K562 (cell line): ENCODE results near the gene COL5A3. TPM values are rescaled to one million over a fixed set of nuclear protein-coding genes. Genes with fewer than 3 reads are reported as not detected.
A peak's percentile ranks its signal among the peaks of the same experiment; 100 is the strongest.

Experiments
- ATAC-seq: fragments of 200-7000 bp; cut with Tn5 transposase; 3 replicates; pipeline ENCODE4 v1.9.1; 2020; ENCODE audit warnings: moderate library complexity
- BruUV-seq: library from RNA; stranded (reverse); fragments of 400-500 nt; replicated peaks from 2 replicates; lab custom pipeline; 2021; lab: Mats Ljungman, UMichigan
- CTCF ChIA-PET: fragments of 300-600 bp; formaldehyde crosslinking; extraction: SDS; loops from one replicate; lab custom pipeline; 2021; ENCODE audit warnings: low intra/inter-chr PET ratio; lab: Yijun Ruan, JAX
- POLR2A ChIA-PET: fragments of 300-600, 350-650 bp; sonication (Branson Sonifier 250); formaldehyde crosslinking; extraction: SDS; loops from one replicate; lab custom pipeline; 2021; ENCODE audit warnings: antibody characterized with exemption, inconsistent platforms; lab: Yijun Ruan, JAX
- DNase-seq, 4 experiments: peaks; one replicate each; pipeline versions ENCODE4 v3.0.0 to v3.0.0-alpha.2; 2011 to 2018; ENCODE audit warnings: low spot score in 3 of 4, mixed read lengths in 3 of 4; ENCODE audit errors: extremely low read depth in 1 of 4
- FAIRE-seq: peaks from 2 replicates; lab custom pipeline; 2011; peaks lifted over from hg19 to GRCh38; lab: Jason Lieb, UNC
- H2AFZ ChIP-seq: 2 replicates; pipeline ENCODE4 v1.6.0; 2011; ENCODE audit warnings: low read depth, low read length, control low read depth, inconsistent platforms
- H3K27ac ChIP-seq: fragments of 200-600 bp; 3 replicates; pipeline ENCODE4 v1.8.0; 2011; ENCODE audit warnings: low read depth, mild to moderate bottlenecking, control low read depth, inconsistent platforms, low read length, moderate library complexity, mixed read lengths; ENCODE audit errors: extremely low read depth
- H3K27me3 ChIP-seq, 2 experiments: fragments of 300-600 bp in 1 of 2; 2 replicates in 1 of 2; 3 replicates in 1 of 2; pipeline versions ENCODE4 v1.6.0 to v1.8.0; 2011; ENCODE audit warnings: inconsistent platforms in 2 of 2, low read length in 2 of 2, mild to moderate bottlenecking in 1 of 2, mixed read lengths in 1 of 2, moderate library complexity in 1 of 2; ENCODE audit not compliant: control insufficient read depth in 2 of 2, insufficient read depth in 2 of 2
- H3K36me3 ChIP-seq: fragments of 300-600 bp; 3 replicates; pipeline ENCODE4 v1.8.0; 2011; ENCODE audit warnings: mild to moderate bottlenecking, low read length, inconsistent platforms; ENCODE audit not compliant: control insufficient read depth, insufficient read depth
- H3K4me1 ChIP-seq, 2 experiments: fragments of 200-600 bp in 1 of 2; replicated peaks in 1 of 2; 2 replicates in 1 of 2; 3 replicates in 1 of 2; pipeline versions ENCODE4 v1.5.1 to v1.8.0; 2011; ENCODE audit warnings: inconsistent platforms in 2 of 2, low read length in 2 of 2, mild to moderate bottlenecking in 1 of 2, mixed read lengths in 1 of 2, moderate library complexity in 1 of 2; ENCODE audit not compliant: control insufficient read depth in 2 of 2, insufficient read depth in 2 of 2
- H3K4me2 ChIP-seq: 2 replicates; pipeline ENCODE4 v1.6.1; 2011; ENCODE audit warnings: low read length, control low read depth, inconsistent platforms, mixed read lengths; ENCODE audit not compliant: insufficient read depth
- H3K4me3 ChIP-seq: fragments of 200-600 bp; sonication (generic), shearing (Covaris generic); 2 replicates; pipeline ENCODE4 v1.5.1; 2016; ENCODE audit warnings: control low read depth, inconsistent platforms
- H3K79me2 ChIP-seq: fragments of 200-600 bp; 3 replicates; pipeline ENCODE4 v1.8.0; 2011; ENCODE audit warnings: low read length, inconsistent platforms; ENCODE audit not compliant: control insufficient read depth, insufficient read depth
- H3K9ac ChIP-seq, 2 experiments: 2 replicates each; pipeline versions ENCODE4 v1.6.0 to v1.6.1; 2011; ENCODE audit warnings: low read depth in 2 of 2, low read length in 2 of 2, control low read depth in 1 of 2, inconsistent platforms in 1 of 2, mild to moderate bottlenecking in 1 of 2, mixed read lengths in 1 of 2; ENCODE audit not compliant: insufficient read depth in 1 of 2
- H3K9me1 ChIP-seq: one replicate; pipeline ENCODE4 v1.6.0; 2011; ENCODE audit warnings: inconsistent platforms, mild to moderate bottlenecking, low read length, moderate library complexity; ENCODE audit not compliant: control insufficient read depth, insufficient read depth
- H3K9me3 ChIP-seq: replicated peaks from 2 replicates; pipeline ENCODE4 v1.5.1; 2011; ENCODE audit warnings: low read depth, low read length, inconsistent platforms; ENCODE audit not compliant: control insufficient read depth, insufficient read depth
- H4K20me1 ChIP-seq: replicated peaks from 2 replicates; pipeline ENCODE4 v1.6.1; 2011; ENCODE audit warnings: low read length, inconsistent platforms, mixed read lengths; ENCODE audit not compliant: control insufficient read depth, insufficient read depth
- HCFC1 ChIP-seq: IDR thresholded peaks from 2 replicates; pipeline ENCODE4 v1.6.1; 2012; ENCODE audit warnings: low read depth, low read length, improper control_type of control experiment
- JUND ChIP-seq, 2 experiments: IDR thresholded peaks; 2 replicates in 1 of 2; 3 replicates in 1 of 2; pipeline ENCODE4 v1.6.1; 2011; ENCODE audit warnings: borderline replicate concordance in 2 of 2, low read depth in 2 of 2, low read length in 2 of 2, improper control_type of control experiment in 1 of 2, missing biosample characterization in 1 of 2, missing genetic modification characterization in 1 of 2, missing genetic modification reagents in 1 of 2
- RHOXF2B ChIP-seq: fragments of 250-450 bp; sonication (Bioruptor Pico); conservative IDR thresholded peaks from 2 replicates; pipeline ENCODE4 v1.5.1; 2021
- SIX5 ChIP-seq, 2 experiments: IDR thresholded peaks; 2 replicates each; pipeline ENCODE4 v1.6.1; 2011; ENCODE audit warnings: low read length in 2 of 2, borderline replicate concordance in 1 of 2, low read depth in 1 of 2, mild to moderate bottlenecking in 1 of 2, moderate library complexity in 1 of 2; ENCODE audit not compliant: insufficient read depth in 1 of 2
- STAG1 ChIP-seq: sonication (generic); formaldehyde crosslinking; IDR thresholded peaks from 2 replicates; pipeline ENCODE4 v1.5.0; 2020; ENCODE audit warnings: missing genetic modification reagents, borderline replicate concordance
- ZNF143 ChIP-seq: sonication (generic); formaldehyde crosslinking; IDR thresholded peaks from 2 replicates; pipeline ENCODE4 v1.9.0; 2022; ENCODE audit warnings: mild to moderate bottlenecking, missing genetic modification reagents
- ZNF282 ChIP-seq: sonication (generic); formaldehyde crosslinking; IDR thresholded peaks from 2 replicates; pipeline ENCODE4 v1.8.1; 2023; ENCODE audit warnings: missing genetic modification reagents
- WGBS: fragments of 100-300 bp; shearing (Covaris generic); methylation state at CpG from one replicate; pipeline ENCODE4 v1.1.6; 2016; ENCODE audit warnings: low coverage, mixed read lengths; ENCODE audit not compliant: insufficient coverage; ENCODE audit errors: missing lambda C conversion rate; 5-methylcytosine and 5-hydroxymethylcytosine counted together
- in situ Hi-C: fragments of 300-500 bp; cut with MboI; formaldehyde crosslinking; loops from 4 replicates; pipeline ENCODE4 v1.15.0; 2018; ENCODE audit warnings: inconsistent platforms, mixed read lengths
- intact Hi-C: fragments of 100-400 bp; cut with micrococcal nuclease; formaldehyde crosslinking; loops from 2 replicates; pipeline ENCODE4 v1.14.2; 2022
- polyA plus RNA-seq, 8 experiments: library from polyadenylated mRNA; depleted of rRNA in 4 of 8; stranded (reverse) in 5 of 8; unstranded in 3 of 8; fragments of >200 nt; fragmentation: Nextera tagmentation in 2 of 8; fragmentation: Illumina TruSeq in 1 of 8; extraction: Ambion mirVana in 2 of 8; extraction: Trizol in 1 of 8; gene quantifications; 2 replicates each; pipeline versions ENCODE4 v1.2.1 to v1.2.3, GENCODE V29; 2011 to 2014; ENCODE audit warnings: inconsistent platforms in 1 of 8, missing spikeins in 1 of 8
- total RNA-seq, 7 experiments: library from RNA; depleted of rRNA in 6 of 7; stranded (reverse); fragments of >200 nt in 6 of 7; fragmentation: Illumina TruSeq in 2 of 7; extraction: Trizol in 2 of 7; gene quantifications; 2 replicates each; pipeline versions ENCODE4 v1.2.1 to v1.2.3, GENCODE V29; 2011 to 2021; ENCODE audit warnings: low replicate concordance in 1 of 7
- TF ChIP-seq, protein P1 (sequence below): IDR thresholded peaks from 2 replicates; pipeline ENCODE4 v1.6.1; 2016; ENCODE audit warnings: missing genetic modification characterization, missing compliant biosample characterization
- TF ChIP-seq, protein P2 (sequence below): fragments of 450-650 bp; formaldehyde crosslinking; IDR thresholded peaks from 2 replicates; pipeline ENCODE4 v1.4.0; 2020; ENCODE audit warnings: mild to moderate bottlenecking
- TF ChIP-seq, protein P3 (sequence below), 2 experiments: fragments of 450-650 bp; IDR thresholded peaks; 2 replicates each; pipeline ENCODE4 v1.6.1; 2018; ENCODE audit warnings: mild to moderate bottlenecking in 2 of 2, low read depth in 1 of 2; ENCODE audit not compliant: partially characterized antibody in 2 of 2

The COL5A3 gene
- total and polyA plus RNA-seq, 9 of the 15 experiments (the other 6 are each of a cell fraction or from before 2014, with no cell fraction given): 0.01 to 0.02 TPM; not detected in 7

DNA sequence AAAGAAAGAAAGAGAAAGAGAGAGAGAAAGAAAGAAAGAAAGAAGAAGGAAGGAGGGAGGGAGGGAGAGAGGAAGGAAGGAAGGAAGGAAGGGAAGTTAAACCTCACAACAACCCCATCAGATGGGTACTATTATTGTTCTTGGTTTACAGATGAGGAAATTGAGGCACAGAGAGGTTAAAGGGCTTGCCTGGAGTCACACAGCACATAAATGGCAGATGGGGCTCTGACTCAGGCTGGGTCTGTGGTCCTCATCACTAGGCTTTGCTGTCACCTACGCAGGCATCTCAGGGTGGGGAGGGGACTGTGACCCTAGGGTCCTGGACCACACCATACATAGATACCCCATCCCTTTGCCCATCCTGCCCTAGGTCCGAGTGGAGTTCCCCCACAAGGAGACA lies 39.3 kb upstream of the COL5A3 start (continued):
- TF ChIP-seq, protein P1, sequence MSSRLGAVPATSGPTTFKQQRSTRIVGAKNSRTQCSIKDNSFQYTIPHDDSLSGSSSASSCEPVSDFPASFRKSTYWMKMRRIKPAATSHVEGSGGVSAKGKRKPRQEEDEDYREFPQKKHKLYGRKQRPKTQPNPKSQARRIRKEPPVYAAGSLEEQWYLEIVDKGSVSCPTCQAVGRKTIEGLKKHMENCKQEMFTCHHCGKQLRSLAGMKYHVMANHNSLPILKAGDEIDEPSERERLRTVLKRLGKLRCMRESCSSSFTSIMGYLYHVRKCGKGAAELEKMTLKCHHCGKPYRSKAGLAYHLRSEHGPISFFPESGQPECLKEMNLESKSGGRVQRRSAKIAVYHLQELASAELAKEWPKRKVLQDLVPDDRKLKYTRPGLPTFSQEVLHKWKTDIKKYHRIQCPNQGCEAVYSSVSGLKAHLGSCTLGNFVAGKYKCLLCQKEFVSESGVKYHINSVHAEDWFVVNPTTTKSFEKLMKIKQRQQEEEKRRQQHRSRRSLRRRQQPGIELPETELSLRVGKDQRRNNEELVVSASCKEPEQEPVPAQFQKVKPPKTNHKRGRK (tag): 0 out of 2 replicates have a peak, but pooled peaks have one; percentile 0
- TF ChIP-seq, protein P2, sequence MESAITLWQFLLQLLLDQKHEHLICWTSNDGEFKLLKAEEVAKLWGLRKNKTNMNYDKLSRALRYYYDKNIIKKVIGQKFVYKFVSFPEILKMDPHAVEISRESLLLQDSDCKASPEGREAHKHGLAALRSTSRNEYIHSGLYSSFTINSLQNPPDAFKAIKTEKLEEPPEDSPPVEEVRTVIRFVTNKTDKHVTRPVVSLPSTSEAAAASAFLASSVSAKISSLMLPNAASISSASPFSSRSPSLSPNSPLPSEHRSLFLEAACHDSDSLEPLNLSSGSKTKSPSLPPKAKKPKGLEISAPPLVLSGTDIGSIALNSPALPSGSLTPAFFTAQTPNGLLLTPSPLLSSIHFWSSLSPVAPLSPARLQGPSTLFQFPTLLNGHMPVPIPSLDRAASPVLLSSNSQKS (CRISPR knock-in tag): no peak
- TF ChIP-seq RHOXF2B (CRISPR knock-in tag): no peak

DNA sequence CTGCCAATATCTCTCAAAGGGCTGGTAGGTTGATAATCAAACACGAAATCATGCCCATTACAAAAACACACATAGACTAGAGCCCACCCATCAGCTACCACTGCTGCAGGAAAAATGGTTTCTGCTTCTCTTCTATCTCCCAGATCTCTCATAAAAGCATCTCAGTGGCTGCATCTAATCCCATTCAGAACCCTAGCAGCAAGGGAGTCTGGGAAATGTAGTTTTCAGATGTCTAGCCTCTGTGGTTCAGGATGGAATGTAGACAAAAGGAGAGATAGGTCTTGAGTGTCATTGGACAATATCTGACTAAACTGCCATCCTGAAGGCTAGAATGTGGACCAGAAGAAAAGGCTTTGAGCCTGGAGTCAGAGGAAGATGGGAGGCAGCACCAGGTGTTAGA lies 35.1 kb upstream of the COL5A3 start:
- ATAC-seq (peak; percentile 76), DNase-seq (peak in 1 of 4 experiments; percentile 9), FAIRE-seq (peak; percentile 6)
- Histone ChIP-seq H3K9ac (no peak overlapping the region), H3K36me3 (no peaks in the 10 kb centered on the region), H3K9me1 (no peaks in the 10 kb centered on the region), H2AFZ (no peak overlapping the region), H3K27me3 (peaks cover 0 to 21% of the 10 kb centered on the region in 2 experiments; a peak in 2 of 5 replicates), H3K4me1 (no peaks in the 10 kb centered on the region), H4K20me1 (no peaks in the 10 kb centered on the region), H3K79me2 (no peaks in the 10 kb centered on the region), H3K4me3 (no peak overlapping the region), H3K4me2 (no peak overlapping the region), H3K9me3 (no peaks in the 10 kb centered on the region), H3K27ac (no peak overlapping the region)
- intact Hi-C loops (no loop called here), in situ Hi-C loops (no loop called here)
- TF ChIP-seq HCFC1: peak; percentile 76
- TF ChIP-seq, protein P3, sequence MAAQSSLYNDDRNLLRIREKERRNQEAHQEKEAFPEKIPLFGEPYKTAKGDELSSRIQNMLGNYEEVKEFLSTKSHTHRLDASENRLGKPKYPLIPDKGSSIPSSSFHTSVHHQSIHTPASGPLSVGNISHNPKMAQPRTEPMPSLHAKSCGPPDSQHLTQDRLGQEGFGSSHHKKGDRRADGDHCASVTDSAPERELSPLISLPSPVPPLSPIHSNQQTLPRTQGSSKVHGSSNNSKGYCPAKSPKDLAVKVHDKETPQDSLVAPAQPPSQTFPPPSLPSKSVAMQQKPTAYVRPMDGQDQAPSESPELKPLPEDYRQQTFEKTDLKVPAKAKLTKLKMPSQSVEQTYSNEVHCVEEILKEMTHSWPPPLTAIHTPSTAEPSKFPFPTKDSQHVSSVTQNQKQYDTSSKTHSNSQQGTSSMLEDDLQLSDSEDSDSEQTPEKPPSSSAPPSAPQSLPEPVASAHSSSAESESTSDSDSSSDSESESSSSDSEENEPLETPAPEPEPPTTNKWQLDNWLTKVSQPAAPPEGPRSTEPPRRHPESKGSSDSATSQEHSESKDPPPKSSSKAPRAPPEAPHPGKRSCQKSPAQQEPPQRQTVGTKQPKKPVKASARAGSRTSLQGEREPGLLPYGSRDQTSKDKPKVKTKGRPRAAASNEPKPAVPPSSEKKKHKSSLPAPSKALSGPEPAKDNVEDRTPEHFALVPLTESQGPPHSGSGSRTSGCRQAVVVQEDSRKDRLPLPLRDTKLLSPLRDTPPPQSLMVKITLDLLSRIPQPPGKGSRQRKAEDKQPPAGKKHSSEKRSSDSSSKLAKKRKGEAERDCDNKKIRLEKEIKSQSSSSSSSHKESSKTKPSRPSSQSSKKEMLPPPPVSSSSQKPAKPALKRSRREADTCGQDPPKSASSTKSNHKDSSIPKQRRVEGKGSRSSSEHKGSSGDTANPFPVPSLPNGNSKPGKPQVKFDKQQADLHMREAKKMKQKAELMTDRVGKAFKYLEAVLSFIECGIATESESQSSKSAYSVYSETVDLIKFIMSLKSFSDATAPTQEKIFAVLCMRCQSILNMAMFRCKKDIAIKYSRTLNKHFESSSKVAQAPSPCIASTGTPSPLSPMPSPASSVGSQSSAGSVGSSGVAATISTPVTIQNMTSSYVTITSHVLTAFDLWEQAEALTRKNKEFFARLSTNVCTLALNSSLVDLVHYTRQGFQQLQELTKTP (IDR thresholded peaks at IDR 0.05; ENCODE audit: low read depth in 1 of 2, partially characterized antibody in 2 of 2): peak in 1 of 2 experiments; percentile 59
- TF ChIP-seq SIX5 (IDR thresholded peaks at IDR 0.05; ENCODE audit: borderline replicate concordance in 1 of 2, insufficient read depth in 1 of 2, low read depth in 1 of 2, low read length in 2 of 2): peak; percentile 27 to 53; a peak in 1 of 4 replicates
- peak; percentile 73 for TF ChIP-seq ZNF143
- TF ChIP-seq JUND (IDR thresholded peaks at IDR 0.05; ENCODE audit: borderline replicate concordance, low read depth, low read length): no peak
- TF ChIP-seq JUND (tag; IDR thresholded peaks at IDR 0.05; ENCODE audit: borderline replicate concordance, low read depth, low read length): no peak
- no peak for TF ChIP-seq ZNF282 (CRISPR knock-in tag)
- no peak for TF ChIP-seq STAG1 (CRISPR knock-in tag)
- POLR2A ChIA-PET: no interaction called here
- CTCF ChIA-PET: no interaction called here
- no TSS peak for BruUV-seq
- WGBS: 8% methylated on average over 1 of the region's 1 CpG
